BE2C (cell line): ENCODE measurements around the gene ZNF485.

Experiments used
- DNase-seq: peaks from one replicate; pipeline ENCODE4 v3.0.0-alpha.2; 2020
- H3K27me3 ChIP-seq: fragments of 250-450 bp; sonication (Bioruptor Pico); 2 replicates; pipeline ENCODE4 v1.5.1; 2020; ENCODE audit warnings: mild to moderate bottlenecking
- H3K36me3 ChIP-seq: fragments of 250-450 bp; sonication (Bioruptor Pico); 2 replicates; pipeline ENCODE4 v1.5.1; 2020; ENCODE audit warnings: mild to moderate bottlenecking
- H3K4me1 ChIP-seq: fragments of 250-450 bp; sonication (Bioruptor Pico); 2 replicates; pipeline ENCODE4 v1.5.1; 2020
- H3K4me3 ChIP-seq: 2 replicates; pipeline ENCODE4 v1.5.1; 2011; ENCODE audit warnings: low read depth, low read length
- H3K9me3 ChIP-seq: fragments of 250-450 bp; sonication (Bioruptor Pico); 2 replicates; pipeline ENCODE4 v1.5.1; 2020
- TF ChIP-seq, protein P1 (sequence below): IDR thresholded peaks from 2 replicates; pipeline ENCODE4 v1.5.1; 2012; ENCODE audit warnings: mild to moderate bottlenecking, low read depth, low read length

ZNF485 gene

DNA sequence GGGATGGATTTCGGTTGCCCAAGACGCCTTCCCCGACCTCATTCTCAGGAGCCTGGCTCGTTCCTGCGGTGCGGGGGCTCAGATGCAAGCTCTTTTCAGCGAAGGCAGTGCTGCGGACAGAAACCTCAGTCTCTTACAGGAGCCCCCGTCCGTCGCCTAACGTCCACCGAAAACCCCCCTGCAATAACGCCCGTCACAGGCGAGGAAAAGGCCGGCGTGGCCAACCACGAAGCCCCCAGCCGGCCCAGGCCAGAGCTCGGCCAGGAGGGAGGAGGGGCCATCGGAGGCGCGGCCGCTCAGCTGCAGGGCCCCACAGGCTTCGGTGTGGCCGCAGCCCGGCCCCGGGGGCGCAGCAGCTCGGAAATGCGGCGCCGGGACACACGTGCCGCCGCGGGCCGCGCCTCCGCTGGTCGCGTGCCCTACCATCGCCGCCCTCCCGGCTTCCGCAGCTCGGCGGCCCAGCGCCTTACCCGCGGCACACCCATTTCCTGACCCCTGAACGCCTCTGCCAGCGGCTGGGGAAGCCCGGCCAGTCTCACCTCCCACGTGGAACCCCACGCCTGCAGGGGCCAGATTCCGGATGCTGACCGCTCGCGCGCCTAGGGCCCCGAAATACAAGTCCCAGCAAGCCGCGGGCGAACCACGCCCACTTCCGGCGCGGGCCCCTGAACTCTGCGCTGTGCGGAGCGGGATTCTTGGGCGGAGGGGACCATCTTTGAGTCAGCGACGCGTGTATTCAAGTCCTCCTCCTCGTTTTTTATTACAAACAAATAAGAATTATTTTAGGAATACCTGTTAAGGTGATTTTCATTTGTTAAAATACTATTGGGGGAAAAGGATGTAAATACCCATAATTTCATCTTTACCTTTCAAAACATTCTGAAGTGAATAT lies 32.0 kb upstream of the ZNF485 start, which contains the start of gene ZNF239:
ZNF239 (minus strand) TSS at position 616 of the 892 bp plus-strand sequence. CDS start 16,537 bp downstream, outside the sequence.
- peaks cover 4% of the 10 kb centered on the region for H3K9me3 ChIP-seq
- H3K36me3 ChIP-seq: peaks cover 3% of the 10 kb centered on the region; the same call in 1 of the 2 replicates
- H3K4me1 ChIP-seq: no peaks in the 10 kb centered on the region
- TF ChIP-seq, protein P1, sequence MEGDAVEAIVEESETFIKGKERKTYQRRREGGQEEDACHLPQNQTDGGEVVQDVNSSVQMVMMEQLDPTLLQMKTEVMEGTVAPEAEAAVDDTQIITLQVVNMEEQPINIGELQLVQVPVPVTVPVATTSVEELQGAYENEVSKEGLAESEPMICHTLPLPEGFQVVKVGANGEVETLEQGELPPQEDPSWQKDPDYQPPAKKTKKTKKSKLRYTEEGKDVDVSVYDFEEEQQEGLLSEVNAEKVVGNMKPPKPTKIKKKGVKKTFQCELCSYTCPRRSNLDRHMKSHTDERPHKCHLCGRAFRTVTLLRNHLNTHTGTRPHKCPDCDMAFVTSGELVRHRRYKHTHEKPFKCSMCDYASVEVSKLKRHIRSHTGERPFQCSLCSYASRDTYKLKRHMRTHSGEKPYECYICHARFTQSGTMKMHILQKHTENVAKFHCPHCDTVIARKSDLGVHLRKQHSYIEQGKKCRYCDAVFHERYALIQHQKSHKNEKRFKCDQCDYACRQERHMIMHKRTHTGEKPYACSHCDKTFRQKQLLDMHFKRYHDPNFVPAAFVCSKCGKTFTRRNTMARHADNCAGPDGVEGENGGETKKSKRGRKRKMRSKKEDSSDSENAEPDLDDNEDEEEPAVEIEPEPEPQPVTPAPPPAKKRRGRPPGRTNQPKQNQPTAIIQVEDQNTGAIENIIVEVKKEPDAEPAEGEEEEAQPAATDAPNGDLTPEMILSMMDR: no peak
- peak; percentile 81 for DNase-seq
- no peaks in the 10 kb centered on the region for H3K27me3 ChIP-seq
- peak within 1 kb of the TSS; percentile 52 for H3K4me3 ChIP-seq

GRCh38 chr10:43574906-43575305 lies 31.3 kb upstream of the ZNF485 start:
- TF ChIP-seq, protein P1: no peak
- no peak for DNase-seq
- H3K4me3 ChIP-seq: peak overlapping the region; percentile 52; the same call in 1 of the 2 replicates

DNA sequence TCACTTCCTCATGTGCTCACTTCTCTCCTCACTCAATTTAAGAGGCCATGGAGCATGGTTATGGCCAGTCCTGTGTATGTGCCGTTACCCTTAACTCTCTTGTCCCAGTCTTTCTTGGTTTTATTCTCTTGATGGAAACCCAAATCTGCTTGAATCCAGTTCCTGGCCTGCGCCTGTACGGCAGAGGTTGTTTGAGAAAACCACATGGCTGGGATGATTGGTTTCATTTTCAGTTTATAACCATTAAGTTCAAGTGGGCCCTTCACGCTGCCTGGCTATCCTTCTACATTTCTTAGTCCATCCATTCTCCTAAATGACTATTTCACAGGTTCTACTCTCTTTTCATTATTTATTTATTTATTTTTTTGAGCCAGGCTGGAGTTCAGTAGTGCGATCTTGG lies 30.2 kb upstream of the ZNF485 start:
- Histone ChIP-seq H3K4me1 (no peaks in the 10 kb centered on the region), H3K9me3 (peaks cover 4% of the 10 kb centered on the region), H3K27me3 (no peaks in the 10 kb centered on the region), H3K36me3 (peaks cover 3% of the 10 kb centered on the region; the same call in 1 of the 2 replicates), H3K4me3 (no peak overlapping the region)
- DNase-seq: no peak
- TF ChIP-seq, protein P1: no peak

More at GRCh38 chr10:43574906-43575305, 31.3 kb upstream of the ZNF485 start:
- peaks cover 3% of the 10 kb centered on the region; the same call in 1 of the 2 replicates for H3K36me3 ChIP-seq
- H3K4me1 ChIP-seq: no peaks in the 10 kb centered on the region
- no peaks in the 10 kb centered on the region for H3K27me3 ChIP-seq
- peaks cover 4% of the 10 kb centered on the region for H3K9me3 ChIP-seq

GRCh38 chr10:43576580-43576979 lies 29.7 kb upstream of the ZNF485 start:
- Histone ChIP-seq H3K27me3 (no peaks in the 10 kb centered on the region), H3K4me3 (no peak overlapping the region), H3K9me3 (peaks cover 4% of the 10 kb centered on the region), H3K36me3 (peaks cover 3% of the 10 kb centered on the region; the same call in 1 of the 2 replicates), H3K4me1 (no peaks in the 10 kb centered on the region)
- TF ChIP-seq, protein P1: no peak
- no peak for DNase-seq

GRCh38 chr10:43584051-43584450 lies 22.2 kb upstream of the ZNF485 start:
- Histone ChIP-seq H3K9me3 (no peaks in the 10 kb centered on the region; the same call in 1 of the 2 replicates), H3K36me3 (no peaks in the 10 kb centered on the region), H3K4me3 (no peak overlapping the region), H3K27me3 (no peaks in the 10 kb centered on the region), H3K4me1 (no peaks in the 10 kb centered on the region)
- TF ChIP-seq, protein P1: no peak
- no peak for DNase-seq

- Histone ChIP-seq H3K4me3 (no peak overlapping the region), H3K27me3 (no peaks in the 10 kb centered on the region), H3K9me3 (no peaks in the 10 kb centered on the region; the same call in 1 of the 2 replicates), H3K36me3 (no peaks in the 10 kb centered on the region), H3K4me1 (no peaks in the 10 kb centered on the region)
- TF ChIP-seq, protein P1: no peak
- DNase-seq: no peak
These were observed 21.2 kb upstream of the ZNF485 start for GRCh38 chr10:43585046-43585445.
